Epithelial cell of alveolus of lung (primary cell): ENCODE measurements around the gene MAGEA3. TPM values are rescaled to one million over a fixed set of nuclear protein-coding genes. Genes with fewer than 3 reads are reported as not detected.

Experiments used
- total RNA-seq: library from RNA; depleted of rRNA; stranded (reverse); fragments of >200 nt; gene quantifications from 2 replicates; pipeline ENCODE4 v1.2.1, GENCODE V29; 2015

The MAGEA3 gene
- total RNA-seq = not detected in 2 replicates

DNA sequence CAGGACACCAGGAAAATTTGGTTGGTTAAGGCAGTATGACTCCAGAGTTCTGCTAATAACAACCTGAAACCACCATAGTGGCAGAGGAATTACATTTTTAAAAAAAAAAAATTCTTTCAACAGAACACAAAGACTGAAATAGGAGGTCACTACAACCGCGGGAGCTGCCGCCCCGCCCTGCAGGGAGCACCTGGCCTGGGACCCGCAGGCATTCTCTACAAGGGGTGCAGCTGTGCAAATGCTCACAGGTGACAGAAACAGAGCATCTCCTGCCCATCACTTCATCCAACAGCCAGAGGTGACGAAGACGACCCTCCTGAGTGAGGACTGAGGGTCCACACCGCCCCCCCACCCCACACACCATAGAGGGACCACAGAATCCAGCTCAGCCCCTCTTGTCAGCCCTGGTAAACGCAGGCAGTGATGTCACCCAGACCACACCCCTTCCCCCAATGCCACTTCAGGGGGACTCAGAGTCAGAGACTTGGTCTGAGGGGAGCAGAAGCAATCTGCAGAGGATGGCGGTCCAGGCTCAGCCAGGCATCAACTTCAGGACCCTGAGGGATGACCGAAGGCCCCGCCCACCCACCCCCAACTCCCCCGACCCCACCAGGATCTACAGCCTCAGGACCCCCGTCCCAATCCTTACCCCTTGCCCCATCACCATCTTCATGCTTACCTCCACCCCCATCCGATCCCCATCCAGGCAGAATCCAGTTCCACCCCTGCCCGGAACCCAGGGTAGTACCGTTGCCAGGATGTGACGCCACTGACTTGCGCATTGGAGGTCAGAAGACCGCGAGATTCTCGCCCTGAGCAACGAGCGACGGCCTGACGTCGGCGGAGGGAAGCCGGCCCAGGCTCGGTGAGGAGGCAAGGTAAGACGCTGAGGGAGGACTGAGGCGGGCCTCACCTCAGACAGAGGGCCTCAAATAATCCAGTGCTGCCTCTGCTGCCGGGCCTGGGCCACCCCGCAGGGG, at the start of gene MAGEA3:
MAGEA3 (plus strand) TSS at position 843 of the 980 bp plus-strand sequence. CDS start 2,039 bp downstream, outside the sequence.

DNA sequence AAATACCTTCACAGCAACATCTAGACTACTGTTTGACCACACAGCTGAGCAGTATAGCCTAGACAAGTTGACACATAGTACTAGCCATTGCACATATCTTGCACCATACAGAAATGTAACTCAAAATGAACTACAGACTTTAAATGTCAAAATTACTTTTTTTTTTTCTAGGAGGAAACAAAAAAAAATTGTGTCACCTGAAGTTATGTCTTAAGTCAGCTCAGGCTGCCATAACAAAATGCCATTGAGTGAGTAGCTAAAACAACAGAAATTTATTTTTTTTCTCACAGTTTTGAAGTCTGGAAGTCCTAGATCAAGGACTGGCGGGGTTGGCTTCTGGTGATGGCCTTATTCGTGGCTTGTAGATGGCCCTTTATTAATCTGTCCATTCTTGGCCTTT, 10.6 kb downstream of the MAGEA3 start, which contains the start of gene CSAG2:
CSAG2 (minus strand) TSS at position 101 of the 400 bp plus-strand sequence. CDS start 161 bp downstream, outside the sequence.

DNA sequence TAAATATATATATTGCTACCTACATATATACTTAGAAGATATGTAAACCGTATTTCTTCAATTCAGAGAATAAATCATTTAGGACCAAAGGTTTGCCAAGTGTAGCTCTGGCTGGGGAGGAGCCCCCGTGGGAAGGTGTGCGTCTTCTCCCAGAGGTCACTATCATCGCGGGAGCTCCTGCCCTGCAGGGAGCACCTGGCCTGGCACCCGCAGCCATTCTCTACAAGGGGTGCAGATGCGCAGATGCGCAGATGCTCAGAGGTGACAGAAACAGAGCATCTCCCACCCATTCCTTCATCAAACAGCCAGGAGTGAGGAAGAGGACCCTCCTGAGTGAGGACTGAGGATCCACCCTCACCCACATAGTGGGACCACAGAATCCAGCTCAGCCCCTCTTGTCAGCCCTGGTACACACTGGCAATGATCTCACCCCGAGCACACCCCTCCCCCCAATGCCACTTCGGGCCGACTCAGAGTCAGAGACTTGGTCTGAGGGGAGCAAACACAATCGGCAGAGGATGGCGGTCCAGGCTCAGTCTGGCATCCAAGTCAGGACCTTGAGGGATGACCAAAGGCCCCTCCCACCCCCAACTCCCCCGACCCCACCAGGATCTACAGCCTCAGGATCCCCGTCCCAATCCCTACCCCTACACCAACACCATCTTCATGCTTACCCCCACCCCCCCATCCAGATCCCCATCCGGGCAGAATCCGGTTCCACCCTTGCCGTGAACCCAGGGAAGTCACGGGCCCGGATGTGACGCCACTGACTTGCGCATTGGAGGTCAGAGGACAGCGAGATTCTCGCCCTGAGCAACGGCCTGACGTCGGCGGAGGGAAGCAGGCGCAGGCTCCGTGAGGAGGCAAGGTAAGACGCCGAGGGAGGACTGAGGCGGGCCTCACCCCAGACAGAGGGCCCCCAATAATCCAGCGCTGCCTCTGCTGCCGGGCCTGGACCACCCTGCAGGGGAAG, 15.5 kb downstream of the MAGEA3 start, which contains the start of gene MAGEA2B:
MAGEA2B (plus strand) TSS at position 814 of the 973 bp plus-strand sequence. CDS start 2,479 bp downstream, outside the sequence.

DNA sequence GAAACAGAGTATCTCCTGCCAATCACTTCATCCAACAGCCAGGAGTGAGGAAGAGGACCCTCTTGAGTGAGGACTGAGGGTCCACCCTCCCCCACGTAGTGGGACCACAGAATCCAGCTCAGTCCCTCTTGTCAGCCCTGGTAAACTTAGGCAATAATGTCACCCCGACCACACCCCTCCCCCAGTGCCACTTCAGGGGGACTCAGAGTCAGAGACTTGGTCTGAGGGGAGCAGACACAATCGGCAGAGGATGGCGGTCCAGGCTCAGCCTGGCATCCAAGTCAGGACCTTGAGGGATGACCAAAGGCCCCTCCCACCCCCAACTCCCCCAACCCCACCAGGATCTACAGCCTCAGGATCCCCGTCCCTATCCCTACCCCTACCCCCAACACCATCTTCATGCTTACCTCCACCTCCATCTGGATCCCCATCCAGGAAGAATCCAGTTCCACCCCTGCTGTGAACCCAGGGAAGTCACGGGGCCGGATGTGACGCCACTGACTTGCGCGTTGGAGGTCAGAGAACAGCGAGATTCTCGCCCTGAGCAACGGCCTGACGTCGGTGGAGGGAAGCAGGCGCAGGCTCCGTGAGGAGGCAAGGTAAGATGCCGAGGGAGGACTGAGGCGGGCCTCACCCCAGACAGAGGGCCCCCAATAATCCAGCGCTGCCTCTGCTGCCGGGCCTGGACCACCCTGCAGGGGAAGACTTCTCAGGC, 34.8 kb downstream of the MAGEA3 start, which contains the start of the genes CSAG1 and MAGEA12:
CSAG1 (minus strand) TSS at position 461 of the 715 bp plus-strand sequence. CDS start 1,261 bp downstream, outside the sequence.
MAGEA12 (plus strand) TSS at position 497 of the 715 bp plus-strand sequence. CDS start 2,405 bp downstream, outside the sequence.

Other genes starting within 250 kb of the MAGEA3 start
- not detected in 2 replicates for gene GABRA3, start 247.5 kb upstream of the MAGEA3 start, total RNA-seq
- gene GABRQ, start 60.9 kb upstream of the MAGEA3 start, total RNA-seq = 0.26 TPM in 1 of 2 replicates, not detected in the other
- not detected in 2 replicates for gene CSAG2, start 10.5 kb downstream of the MAGEA3 start, total RNA-seq
- gene MAGEA2B, start 15.8 kb downstream of the MAGEA3 start, total RNA-seq = not detected in 2 replicates
- gene CSAG1, start 34.9 kb downstream of the MAGEA3 start, total RNA-seq = not detected in 2 replicates
- not detected in 2 replicates for gene MAGEA12, start 35.0 kb downstream of the MAGEA3 start, total RNA-seq
- not detected in 2 replicates for gene MAGEA2, start 55.0 kb downstream of the MAGEA3 start, total RNA-seq
- not detected in 2 replicates for gene CSAG3, start 60.4 kb downstream of the MAGEA3 start, total RNA-seq
- gene MAGEA6, start 70.9 kb downstream of the MAGEA3 start, total RNA-seq = not detected in 2 replicates
- 30.1 and 57.1 TPM in 2 replicates for gene CETN2, start 132.0 kb downstream of the MAGEA3 start, total RNA-seq
- gene NSDHL, start 132.3 kb downstream of the MAGEA3 start, total RNA-seq = 13.0 and 35.0 TPM in 2 replicates
- gene ZNF185, start 199.3 kb downstream of the MAGEA3 start, total RNA-seq = 1.5 and 4.0 TPM in 2 replicates